Nucleus accumbens (tissue), 56 donors: ENCODE measurements around the gene C1orf35.

Source experiments
- DNase-seq, 56 donors: peaks; one replicate each; lab custom pipeline; 2025; lab: John Stamatoyannopoulos, UW

Gene C1orf35

DNA sequence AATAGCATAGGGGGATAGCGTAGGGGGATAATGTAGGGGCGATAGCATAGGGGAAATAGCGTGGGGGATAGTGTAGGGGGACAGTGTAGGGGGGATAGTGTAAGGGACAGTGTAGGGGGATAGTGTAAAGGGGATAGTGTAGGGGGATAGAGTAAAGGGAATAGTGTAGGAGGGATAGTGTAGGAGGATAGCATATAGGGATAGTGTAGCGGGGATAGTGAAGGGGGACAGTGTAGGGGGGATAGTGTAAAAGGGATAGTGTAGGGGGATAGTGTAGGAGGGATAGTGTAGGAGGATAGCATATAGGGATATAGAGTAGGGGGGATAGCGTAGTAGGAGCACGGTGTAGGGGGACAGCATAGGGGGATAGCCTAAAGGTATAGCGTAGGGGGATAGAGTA, 34.8 kb downstream of the C1orf35 start:
- DNase-seq: no peak

DNA sequence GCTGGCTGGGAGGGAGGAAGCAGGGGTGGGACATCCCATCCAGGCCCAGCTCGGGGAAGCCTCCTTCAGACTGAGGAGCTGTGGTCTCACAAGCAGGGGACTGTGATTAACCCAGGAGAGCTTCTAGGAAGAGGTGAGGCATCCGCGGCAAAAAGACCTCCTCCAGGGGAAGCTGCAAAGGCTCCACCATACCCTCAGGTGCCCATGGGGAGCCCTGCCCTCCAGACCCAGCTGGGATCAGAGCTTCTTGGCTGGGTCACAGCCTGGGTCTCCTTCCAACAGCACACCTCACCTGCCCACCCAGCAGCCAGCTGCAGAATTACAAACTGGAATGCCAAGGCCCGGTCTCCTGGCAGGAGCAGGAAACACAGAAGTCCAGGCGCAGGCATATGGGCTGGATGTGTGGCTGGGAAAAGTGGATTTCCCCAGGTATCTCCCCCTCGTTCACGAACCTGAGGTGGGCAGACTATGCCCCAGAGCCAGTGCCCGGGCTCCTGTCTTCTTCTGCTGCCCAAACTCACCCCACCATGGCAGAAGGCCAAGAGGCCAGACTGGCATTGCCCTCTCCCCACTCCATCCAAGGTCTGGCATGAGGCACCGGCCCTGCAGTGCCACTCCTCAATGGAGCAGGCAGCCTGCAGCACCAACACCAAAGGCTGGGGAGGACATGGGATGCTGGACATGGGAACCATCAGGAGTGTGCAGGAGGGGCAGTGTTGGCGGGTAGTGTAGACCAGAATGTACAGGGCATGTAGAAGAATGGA, 36.1 kb downstream of the C1orf35 start:
- DNase-seq: no peak

DNA sequence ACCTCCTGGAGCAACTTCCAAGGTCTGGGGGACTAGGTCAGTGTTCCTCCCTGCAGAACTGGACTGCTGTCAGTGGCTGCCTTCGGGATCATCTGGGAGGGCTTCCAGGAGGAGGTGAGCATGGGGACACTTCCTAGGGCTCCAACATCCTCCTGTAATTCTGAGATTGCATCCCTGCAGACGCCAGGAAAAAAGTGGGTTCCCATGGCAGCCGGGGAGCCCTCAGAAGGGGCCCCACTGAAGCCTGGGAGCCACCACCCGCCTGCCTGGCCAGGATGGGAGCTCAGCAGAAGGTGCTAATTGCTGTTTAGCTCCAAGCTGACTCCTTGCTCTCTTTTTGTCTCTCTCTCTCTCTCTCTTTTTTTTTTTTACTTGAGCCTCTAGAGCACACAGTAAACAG, 36.7 kb downstream of the C1orf35 start:
- DNase-seq: no peak

DNA sequence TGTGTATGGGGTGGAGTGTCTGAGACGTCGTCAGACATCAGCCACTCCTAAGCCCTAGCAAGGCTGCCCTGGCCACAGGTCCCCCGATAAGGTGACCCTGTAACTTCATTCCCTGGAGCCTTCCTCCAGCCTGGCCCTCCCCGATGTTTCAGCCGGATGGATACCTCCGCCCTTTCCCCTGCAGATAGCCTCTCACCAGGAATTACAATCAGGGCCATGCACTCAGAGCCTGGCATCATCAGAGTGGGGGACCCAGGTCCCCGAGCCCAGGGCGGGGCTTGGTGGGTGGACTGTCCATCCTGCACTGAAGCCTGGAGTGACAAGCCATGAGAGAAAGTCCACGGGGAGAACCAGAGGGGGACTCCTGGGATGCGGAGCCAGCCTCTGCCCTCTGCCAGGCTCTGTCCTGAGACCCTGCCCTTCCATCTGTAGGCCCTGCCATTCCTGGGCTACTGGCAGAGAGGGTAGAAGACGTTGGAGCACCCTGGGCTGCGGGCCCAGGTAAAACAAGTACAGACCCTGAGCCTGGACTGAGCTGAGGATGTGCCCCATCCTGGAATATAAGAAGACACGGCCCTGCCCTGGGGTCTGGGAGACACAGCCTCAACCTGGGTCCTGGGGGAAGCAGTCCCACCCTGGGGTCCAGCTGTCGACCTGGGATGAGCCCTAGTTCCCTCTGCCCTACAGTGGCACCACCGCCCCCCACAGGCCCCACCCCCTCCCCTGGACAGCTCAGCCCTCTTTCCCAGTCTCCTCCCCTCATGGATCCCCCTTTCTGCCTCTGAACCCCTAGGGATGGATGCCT, 37.4 kb downstream of the C1orf35 start:
- DNase-seq: no peak

DNA sequence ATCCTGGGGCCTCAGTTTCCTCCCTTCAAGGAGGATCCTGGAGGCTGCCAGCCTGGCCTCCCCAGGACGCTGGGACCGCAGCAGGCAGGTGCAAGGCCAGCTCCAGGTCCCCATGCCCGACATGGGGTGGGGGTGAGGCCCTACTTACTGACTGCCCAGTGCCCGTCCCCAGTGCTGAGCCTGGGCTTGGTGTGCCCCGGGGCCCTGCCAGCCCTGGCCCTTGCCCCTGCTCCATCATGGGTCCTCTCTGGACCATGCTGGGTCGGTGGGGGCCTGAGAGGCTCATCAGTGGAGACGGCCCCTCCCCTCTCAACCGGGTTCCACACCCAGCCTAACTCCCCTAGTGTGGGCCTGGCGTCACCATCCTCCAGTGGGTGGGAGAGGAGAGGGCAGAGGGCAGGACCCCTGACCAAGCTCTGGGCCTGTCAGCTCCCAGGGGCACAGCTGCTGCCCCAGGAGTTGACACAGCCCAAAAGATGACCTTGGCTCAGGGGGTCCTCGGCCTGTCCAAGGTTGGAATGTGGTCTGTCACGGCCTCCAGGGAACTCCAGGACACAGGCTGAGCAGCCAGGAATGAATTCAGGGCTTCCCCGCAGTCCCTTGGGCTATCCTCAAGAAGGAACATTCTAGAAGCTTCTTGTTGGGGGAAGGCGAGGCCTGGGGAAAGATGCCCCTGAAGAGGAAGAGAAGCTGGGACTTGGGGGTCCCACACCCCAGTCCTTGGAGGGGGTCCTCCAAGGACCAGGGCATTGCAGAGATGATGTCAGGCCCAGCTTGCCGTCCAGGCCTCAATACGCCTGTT, 38.2 kb downstream of the C1orf35 start:
- DNase-seq: no peak

DNA sequence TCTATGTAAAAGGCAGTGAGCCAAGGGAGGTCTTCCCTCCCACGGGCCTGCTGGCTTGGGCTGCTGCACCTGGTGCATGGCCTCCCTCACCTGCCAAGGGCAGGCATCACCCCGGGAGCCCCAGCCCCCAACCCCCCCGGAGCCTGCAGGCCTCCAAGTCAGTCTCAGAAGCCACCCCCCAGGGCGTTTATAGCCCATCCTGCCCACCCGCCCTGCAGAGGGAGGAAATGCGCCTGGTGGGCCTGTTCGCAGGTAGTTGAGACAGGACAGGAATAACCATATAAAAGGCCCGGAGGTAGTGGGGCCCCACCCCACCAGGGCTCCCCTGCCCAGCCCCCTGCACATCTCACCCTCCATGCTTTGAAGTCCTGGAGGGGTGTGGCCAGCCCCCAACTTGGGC, 38.8 kb downstream of the C1orf35 start:
- DNase-seq: no peak

DNA sequence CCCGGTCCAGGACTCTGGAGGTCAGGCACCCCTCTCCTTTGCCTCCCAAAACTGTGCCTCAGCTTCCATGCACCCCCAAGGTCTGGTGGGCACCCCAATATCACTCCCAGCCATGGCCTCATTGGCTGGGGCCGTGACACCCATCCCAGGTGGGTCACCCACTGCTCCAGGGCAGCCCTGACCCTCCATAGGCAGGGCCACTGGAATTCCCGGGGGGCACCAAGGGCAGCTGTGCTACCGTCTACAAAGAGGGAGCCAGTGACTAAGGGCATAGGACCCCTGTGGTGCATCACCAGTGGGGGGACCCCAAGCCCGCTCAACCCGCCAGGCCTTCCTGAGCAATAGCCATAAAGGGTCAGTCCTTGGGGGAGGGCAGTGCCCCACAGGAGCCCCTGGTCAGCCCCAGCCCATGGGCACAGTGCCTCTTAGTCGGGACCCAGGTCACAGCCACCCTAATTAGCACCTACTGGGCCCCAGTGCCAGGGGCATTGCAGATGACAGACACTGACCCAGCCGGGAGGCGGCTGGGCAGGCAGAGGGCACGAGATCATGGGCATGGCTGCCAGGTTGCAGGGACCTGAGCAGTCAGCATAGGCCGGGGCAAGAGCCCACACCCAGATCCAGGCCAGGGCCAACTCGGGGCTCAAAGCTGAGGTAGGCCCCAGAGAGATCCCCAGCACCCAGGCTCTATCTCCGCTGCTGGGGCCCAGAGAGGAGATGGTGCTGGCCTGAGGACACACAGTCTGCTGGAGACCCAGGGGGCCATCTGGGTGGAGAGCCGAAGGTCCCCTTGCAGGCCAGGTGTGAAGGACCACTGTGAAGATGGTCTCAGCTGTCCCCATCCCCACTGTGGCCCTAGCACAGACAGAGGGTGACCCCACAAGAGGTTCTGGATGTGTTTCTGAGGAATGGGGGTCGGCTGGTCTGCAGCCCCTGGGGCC, 39.6 kb downstream of the C1orf35 start:
- DNase-seq: no peak

DNA sequence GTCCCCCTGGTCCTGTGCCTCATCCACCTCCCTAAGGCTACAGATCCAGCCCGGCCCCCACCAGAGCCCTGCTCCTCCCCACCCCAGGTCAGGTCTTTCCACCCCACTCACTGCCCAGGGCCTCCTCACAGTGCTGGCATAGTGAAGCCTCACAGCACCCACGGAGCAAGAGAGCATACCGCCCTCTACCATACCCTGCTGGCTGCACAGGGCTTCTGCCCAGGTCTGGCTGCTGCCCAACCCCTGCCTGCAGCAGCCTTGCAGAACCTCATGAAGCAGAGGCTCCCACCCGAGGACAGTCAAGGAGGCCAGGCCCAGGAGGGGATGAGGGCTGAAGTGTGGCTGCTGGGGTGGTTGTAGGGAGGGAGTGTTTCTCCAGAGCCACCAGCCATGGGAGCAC, 40.3 kb downstream of the C1orf35 start:
- no peak for DNase-seq

DNA sequence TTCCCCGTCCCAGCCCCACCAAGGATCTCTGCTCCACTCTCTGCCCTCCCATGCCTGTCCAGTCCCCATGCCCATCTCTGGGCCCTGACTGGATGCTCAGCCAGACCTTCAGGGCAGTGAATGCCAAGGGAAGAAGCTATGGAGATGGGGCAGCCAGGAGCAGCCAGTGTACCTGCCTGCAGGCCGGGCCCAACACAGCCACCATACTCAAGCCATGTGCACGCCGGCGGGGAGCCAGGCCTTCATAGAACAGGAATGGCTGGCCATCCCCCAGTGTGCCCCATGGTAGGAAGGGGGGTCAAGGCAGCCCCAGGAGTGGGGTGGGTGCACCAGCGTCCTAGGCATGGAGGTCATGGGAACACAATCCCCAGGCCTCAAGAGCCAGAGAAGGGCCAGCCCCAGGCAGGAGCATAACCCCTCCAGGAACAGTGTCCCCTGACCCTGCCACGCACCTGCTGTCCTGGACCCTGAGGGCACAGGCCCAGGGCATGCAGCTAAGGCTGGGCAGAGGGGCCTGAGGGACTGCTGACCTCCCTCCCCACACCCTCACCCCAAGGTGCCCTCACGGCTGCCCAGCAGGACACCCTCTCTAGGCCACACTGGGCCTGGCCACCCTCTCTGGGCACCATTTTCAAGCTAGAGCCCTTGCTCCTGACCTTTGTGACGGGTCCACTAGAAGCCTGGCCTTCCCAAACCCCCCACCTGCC, 40.9 kb downstream of the C1orf35 start:
- DNase-seq: no peak

DNA sequence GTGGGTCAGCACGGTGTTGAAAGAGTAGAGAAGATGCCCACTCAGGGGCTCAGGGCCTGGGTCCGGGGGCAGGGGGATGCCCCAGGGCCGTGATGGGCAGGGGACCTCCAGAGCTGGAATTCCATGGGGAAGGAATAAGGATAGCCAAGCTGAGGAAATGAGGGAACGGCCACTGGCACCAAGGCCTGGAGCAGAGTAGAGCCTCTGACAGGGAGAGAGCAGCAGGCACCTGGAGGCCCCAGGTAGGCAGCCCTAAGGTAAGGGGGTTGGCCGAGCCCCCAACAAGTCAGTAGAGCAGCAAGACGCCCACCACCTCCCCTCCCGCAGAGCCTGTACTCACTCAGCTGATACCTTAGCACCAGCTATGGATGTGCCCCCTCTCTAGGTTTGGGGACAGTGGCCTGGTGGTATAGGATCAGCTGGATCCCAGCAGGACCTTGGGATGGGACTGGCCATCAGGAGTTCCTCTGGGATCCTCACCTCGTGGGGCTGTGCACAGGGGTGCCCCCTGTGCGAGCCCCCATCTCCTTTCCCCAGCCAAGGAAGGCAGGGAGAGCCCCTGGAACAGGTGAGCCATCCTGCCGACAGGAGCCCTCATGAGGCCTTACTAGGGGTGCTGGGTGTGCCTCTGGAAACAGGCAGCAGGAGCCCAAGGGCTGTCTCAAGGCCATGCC, 41.6 kb downstream of the C1orf35 start:
- DNase-seq: no peak

DNA sequence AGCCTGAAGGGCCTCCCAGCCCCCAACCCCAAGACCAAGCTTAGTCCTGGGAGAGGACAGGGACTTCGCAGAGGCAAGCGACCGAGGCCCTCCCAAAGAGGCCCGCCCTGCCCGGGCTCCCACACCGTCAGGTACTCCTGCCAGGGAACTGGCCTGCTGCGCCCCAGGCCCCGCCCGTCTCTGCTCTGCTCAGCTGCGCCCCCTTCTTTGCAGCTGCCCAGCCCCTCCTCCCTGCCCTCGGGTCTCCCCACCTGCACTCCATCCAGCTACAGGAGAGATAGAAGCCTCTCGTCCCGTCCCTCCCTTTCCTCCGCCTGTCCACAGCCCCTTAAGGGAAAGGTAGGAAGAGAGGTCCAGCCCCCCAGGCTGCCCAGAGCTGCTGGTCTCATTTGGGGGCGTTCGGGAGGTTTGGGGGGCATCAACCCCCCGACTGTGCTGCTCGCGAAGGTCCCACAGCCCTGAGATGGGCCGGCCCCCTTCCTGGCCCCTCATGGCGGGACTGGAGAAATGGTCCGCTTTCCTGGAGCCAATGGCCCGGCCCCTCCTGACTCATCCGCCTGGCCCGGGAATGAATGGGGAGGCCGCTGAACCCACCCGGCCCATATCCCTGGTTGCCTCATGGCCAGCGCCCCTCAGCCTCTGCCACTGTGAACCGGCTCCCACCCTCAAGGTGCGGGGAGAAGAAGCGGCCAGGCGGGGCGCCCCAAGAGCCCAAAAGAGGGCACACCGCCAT, 42.5 kb downstream of the C1orf35 start:
- no peak for DNase-seq

DNA sequence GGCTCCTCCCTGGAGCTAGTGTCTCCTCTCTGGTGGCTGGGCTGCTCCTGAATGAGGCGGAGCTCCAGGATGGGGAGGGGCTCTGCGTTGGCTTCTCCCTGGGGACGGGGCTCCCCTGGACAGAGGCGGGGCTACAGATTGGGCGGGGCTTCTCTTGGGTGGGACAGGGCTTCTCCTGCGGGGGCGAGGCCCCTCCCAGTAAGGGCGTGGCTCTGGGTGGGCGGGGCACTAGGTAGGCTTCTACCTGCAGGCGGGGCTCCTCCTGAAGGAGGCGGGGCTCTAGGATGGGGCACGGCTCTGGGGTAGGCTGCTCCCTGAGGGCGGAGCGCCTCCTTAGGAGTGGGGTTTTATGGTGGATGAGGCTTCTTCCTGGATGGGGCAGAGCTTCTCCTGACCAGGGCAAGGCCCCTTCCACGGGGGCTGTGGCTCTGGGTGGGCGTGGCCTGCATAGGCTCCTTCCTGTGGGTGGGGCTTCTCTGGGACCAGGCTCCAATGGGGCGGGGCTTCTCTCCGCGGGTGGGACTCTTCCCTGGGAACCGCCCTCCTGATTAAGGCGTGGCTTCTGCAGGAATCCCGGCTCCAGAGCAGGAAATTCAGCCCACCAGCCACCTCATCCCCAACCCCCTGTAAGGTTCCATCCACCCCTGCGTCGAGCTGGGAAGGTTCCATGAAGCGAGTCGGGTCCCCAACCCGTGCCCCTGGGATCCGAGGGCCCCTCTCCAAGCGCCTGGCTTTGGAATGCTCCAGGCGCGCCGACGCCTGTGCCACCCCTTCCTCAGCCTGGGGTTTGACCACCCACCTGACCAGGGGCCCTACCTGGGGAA, 43.3 kb downstream of the C1orf35 start:
- peak in 1 of 56 donors; percentile 52 for DNase-seq

DNA sequence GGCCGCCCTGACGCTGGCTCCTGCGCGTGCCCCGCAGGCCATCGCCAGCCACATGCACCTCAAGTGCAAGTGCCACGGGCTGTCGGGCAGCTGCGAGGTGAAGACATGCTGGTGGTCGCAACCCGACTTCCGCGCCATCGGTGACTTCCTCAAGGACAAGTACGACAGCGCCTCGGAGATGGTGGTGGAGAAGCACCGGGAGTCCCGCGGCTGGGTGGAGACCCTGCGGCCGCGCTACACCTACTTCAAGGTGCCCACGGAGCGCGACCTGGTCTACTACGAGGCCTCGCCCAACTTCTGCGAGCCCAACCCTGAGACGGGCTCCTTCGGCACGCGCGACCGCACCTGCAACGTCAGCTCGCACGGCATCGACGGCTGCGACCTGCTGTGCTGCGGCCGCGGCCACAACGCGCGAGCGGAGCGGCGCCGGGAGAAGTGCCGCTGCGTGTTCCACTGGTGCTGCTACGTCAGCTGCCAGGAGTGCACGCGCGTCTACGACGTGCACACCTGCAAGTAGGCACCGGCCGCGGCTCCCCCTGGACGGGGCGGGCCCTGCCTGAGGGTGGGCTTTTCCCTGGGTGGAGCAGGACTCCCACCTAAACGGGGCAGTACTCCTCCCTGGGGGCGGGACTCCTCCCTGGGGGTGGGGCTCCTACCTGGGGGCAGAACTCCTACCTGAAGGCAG, 44.0 kb downstream of the C1orf35 start:
- DNase-seq: no peak

DNA sequence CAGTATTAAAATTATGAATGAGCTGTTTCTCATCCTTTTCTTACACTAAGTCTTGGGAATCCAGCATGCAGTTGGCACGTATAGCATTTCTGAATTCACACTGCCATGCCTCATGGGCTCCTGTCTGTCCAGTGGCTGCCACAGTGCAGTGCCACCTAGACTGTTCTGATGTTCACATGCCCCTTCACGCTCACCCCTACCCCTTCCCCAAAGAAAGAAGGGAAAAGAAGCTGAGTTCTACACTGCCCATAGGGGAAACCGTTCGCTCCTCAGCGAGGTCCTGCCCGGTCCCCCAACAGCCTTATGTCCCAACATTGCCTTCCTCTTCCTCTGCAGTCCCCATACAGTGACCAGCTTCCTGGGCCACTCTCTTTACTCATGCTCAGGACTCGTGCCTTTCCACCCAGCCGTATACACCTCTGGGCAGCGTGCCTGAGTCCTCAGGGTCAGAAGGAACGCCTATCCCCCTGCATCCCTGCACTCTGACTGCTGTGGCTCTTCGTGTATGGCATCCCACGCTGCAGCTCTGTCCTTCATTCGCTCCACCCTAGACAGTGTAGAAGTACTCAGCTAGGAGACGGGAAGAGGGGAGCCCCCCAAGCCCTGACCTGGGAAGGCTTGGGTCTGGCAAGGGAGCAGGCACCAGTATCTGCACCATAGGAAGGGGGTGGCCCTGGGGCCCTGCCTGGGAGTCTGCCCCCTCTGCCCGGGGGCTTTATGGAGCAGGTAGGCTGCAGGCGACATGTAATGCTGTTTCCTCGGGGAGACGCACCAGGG, 44.8 kb downstream of the C1orf35 start:
- no peak for DNase-seq
